ENCODE measurements around the gene ADGRV1. TPM values are rescaled to one million over a fixed set of nuclear protein-coding genes. Genes with fewer than 3 reads are reported as not detected.
A peak's percentile ranks its signal among the peaks of the same experiment; 100 is the strongest.

Gene ADGRV1
- total and polyA plus RNA-seq, 2 donors (not counting 3 experiments of a cell fraction or from before 2014, with no cell fraction given): 0.11 to 0.55 TPM

GRCh38 chr5:91058575-91058974 is 500.0 kb downstream of the ADGRV1 start:
- CTCF ChIA-PET: interaction anchor here (0.6 to 1.0 kb wide), 2 partner anchors 14 to 127 kb away, joined by 3 read pairs; no protein-coding TSS in a partner anchor
- H3K36me3 ChIP-seq (ENCODE audit: control insufficient read depth in 2 of 2, extremely low read depth in 1 of 2, insufficient read depth in 2 of 2, low read length in 2 of 2): no peaks in the 10 kb centered on the region
- H3K27ac ChIP-seq (ENCODE audit: insufficient read depth, low read depth, low read length): no peak overlapping the region
- H4K20me1 ChIP-seq (replicated peaks; ENCODE audit: control insufficient read depth, extremely low read depth, insufficient read depth, low read length): no peaks in the 10 kb centered on the region
- H3K9me1 ChIP-seq (replicated peaks; ENCODE audit: control insufficient read depth, extremely low read depth, insufficient read depth, low read length): no peaks in the 10 kb centered on the region
- POLR2A ChIA-PET: interaction anchor here (0.6 kb wide), 1 partner anchor 10 kb away, joined by 4 read pairs; no protein-coding TSS in a partner anchor
- no peak overlapping the region for H3K4me3 ChIP-seq (replicated peaks in 1 of 3; ENCODE audit: insufficient read depth in 1 of 3, low read depth in 1 of 3, low read length in 3 of 3)
- no peak for TF ChIP-seq JUN (IDR thresholded peaks at IDR 0.05; ENCODE audit: borderline replicate concordance, insufficient read depth, insufficient read length, low read depth)
- TF ChIP-seq MYC (IDR thresholded peaks at IDR 0.05; ENCODE audit: low read depth, low read length): no peak
- TF ChIP-seq FOS (IDR thresholded peaks at IDR 0.05; ENCODE audit: borderline replicate concordance, insufficient read depth, low read length): no peak
- TF ChIP-seq MAX (IDR thresholded peaks at IDR 0.05; ENCODE audit: insufficient read depth, insufficient read length): no peak
- no peak for TF ChIP-seq CTCF (IDR thresholded peaks at IDR 0.05; ENCODE audit: extremely low read depth in 1 of 2, insufficient read depth in 1 of 2, low read depth in 1 of 2, low read length in 2 of 2)
- TF ChIP-seq GATA2 (IDR thresholded peaks at IDR 0.05; ENCODE audit: insufficient read depth, insufficient read length, low read depth, low read length): no peak
- TF ChIP-seq EZH2 (IDR thresholded peaks at IDR 0.05; ENCODE audit: borderline replicate concordance, low read depth, low read length, severe bottlenecking): no peak
- no peak for TF ChIP-seq POLR2AphosphoS5 (IDR thresholded peaks at IDR 0.05; ENCODE audit: insufficient read depth, low read depth, low read length)
- TF ChIP-seq POLR2A (IDR thresholded peaks at IDR 0.05; ENCODE audit: low read depth, low read length): no peak
- H3K79me2 ChIP-seq (ENCODE audit: control insufficient read depth, insufficient read depth, low read length): no peaks in the 10 kb centered on the region
- H3K4me1 ChIP-seq (ENCODE audit: control insufficient read depth, extremely low read depth, insufficient read depth, low read length): peaks cover 1% of the 10 kb centered on the region
- no peak overlapping the region for H3K4me2 ChIP-seq (ENCODE audit: insufficient read depth, low read length)
- intact Hi-C loops (cut with micrococcal nuclease): no loop called here
- H2AFZ ChIP-seq (ENCODE audit: low read depth, low read length): no peak overlapping the region
- no peak overlapping the region for H3K9ac ChIP-seq (replicated peaks; ENCODE audit: extremely low read depth, insufficient read depth, low read length)
- no peaks in the 10 kb centered on the region for H3K27me3 ChIP-seq (ENCODE audit: control insufficient read depth in 2 of 2, insufficient read depth in 2 of 2, low read length in 2 of 2)
- no peaks in the 10 kb centered on the region for H3K9me3 ChIP-seq (replicated peaks; ENCODE audit: control insufficient read depth, insufficient read depth, low read length)
- no TSS peak for BruUV-seq (replicated peaks)
- no peak for FAIRE-seq
- DNase-seq (ENCODE audit: low read depth, low spot score): peak; percentile 29
- dilution Hi-C loops (cut with MboI; ENCODE audit: extremely low pct_ligation_motif_present, low sequenced_read_pairs): no loop called here
